ENCODE data around the gene PNMA6A.

Gene PNMA6A

DNA sequence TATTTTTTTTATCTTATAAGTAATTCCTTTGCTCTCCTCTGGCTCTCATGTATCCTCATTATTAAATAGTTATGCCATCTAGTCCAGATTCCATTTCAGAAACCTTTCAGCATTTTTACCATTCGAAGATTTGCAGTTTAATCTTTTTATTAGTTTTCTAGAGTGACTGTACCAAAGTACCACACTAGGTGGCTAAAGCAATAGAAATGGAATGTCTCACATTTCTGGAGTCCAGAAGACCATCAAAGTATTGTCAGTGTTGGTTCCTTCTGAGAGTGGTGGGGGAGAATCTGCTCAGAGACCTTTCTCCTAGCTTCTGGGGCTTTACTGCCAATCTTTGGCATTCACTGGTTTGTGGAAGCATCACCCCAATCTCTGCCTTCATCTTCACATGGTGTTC, 19.7 kb upstream of the PNMA6A start:
- in situ Hi-C loops (cut with HindIII; ENCODE audit: low sequenced_read_pairs): no loop called here
- no peak overlapping the region for H3K4me3 ChIP-seq (ENCODE audit: low read depth, low read length)
- TF ChIP-seq, protein P1, sequence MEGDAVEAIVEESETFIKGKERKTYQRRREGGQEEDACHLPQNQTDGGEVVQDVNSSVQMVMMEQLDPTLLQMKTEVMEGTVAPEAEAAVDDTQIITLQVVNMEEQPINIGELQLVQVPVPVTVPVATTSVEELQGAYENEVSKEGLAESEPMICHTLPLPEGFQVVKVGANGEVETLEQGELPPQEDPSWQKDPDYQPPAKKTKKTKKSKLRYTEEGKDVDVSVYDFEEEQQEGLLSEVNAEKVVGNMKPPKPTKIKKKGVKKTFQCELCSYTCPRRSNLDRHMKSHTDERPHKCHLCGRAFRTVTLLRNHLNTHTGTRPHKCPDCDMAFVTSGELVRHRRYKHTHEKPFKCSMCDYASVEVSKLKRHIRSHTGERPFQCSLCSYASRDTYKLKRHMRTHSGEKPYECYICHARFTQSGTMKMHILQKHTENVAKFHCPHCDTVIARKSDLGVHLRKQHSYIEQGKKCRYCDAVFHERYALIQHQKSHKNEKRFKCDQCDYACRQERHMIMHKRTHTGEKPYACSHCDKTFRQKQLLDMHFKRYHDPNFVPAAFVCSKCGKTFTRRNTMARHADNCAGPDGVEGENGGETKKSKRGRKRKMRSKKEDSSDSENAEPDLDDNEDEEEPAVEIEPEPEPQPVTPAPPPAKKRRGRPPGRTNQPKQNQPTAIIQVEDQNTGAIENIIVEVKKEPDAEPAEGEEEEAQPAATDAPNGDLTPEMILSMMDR (IDR thresholded peaks at IDR 0.05; ENCODE audit: low read depth, low read length): peak; percentile 5
- DNase-seq (ENCODE audit: low read depth, low spot score): no peak

- TF ChIP-seq, protein P1 (IDR thresholded peaks at IDR 0.05; ENCODE audit: low read depth, low read length): no peak
These were observed 16.1 kb upstream of the PNMA6A start, which contains the start of gene PNMA3 for GRCh38 chrX:153055871-153056749. PNMA3 (plus strand) TSS chrX:153056470; CDS start chrX:153057056, 586 bp downstream.

GRCh38 chrX:153057281-153057680, 15.0 kb upstream of the PNMA6A start:
- TF ChIP-seq, protein P1 (IDR thresholded peaks at IDR 0.05; ENCODE audit: low read depth, low read length): no peak
- in situ Hi-C loops (cut with HindIII; ENCODE audit: low sequenced_read_pairs): no loop called here
- no peak overlapping the region for H3K4me3 ChIP-seq (ENCODE audit: low read depth, low read length)
- DNase-seq (ENCODE audit: low read depth, low spot score): no peak

More at GRCh38 chrX:153055871-153056749, 16.1 kb upstream of the PNMA6A start, which contains the start of gene PNMA3:
- no peak for DNase-seq (ENCODE audit: low read depth, low spot score)
- in situ Hi-C loops (cut with HindIII; ENCODE audit: low sequenced_read_pairs): no loop called here
- H3K4me3 ChIP-seq (ENCODE audit: low read depth, low read length): no peak within 1 kb of the TSS

- DNase-seq (ENCODE audit: low read depth, low spot score): no peak
- TF ChIP-seq, protein P1 (IDR thresholded peaks at IDR 0.05; ENCODE audit: low read depth, low read length): no peak
- in situ Hi-C loops (cut with HindIII; ENCODE audit: low sequenced_read_pairs): no loop called here
- no peak overlapping the region for H3K4me3 ChIP-seq (ENCODE audit: low read depth, low read length)
These were observed 12.8 kb upstream of the PNMA6A start for GRCh38 chrX:153059191-153060094.

GRCh38 chrX:153060095-153060445, 12.2 kb upstream of the PNMA6A start:
- TF ChIP-seq, protein P1 (IDR thresholded peaks at IDR 0.05; ENCODE audit: low read depth, low read length): no peak
- in situ Hi-C loops (cut with HindIII; ENCODE audit: low sequenced_read_pairs): no loop called here
- no peak for DNase-seq (ENCODE audit: low read depth, low spot score)
- H3K4me3 ChIP-seq (ENCODE audit: low read depth, low read length): no peak overlapping the region

GRCh38 chrX:153061732-153062131, 10.5 kb upstream of the PNMA6A start:
- no peak overlapping the region for H3K4me3 ChIP-seq (ENCODE audit: low read depth, low read length)
- peak; percentile 32 for DNase-seq (ENCODE audit: low read depth, low spot score)
- TF ChIP-seq, protein P1 (IDR thresholded peaks at IDR 0.05; ENCODE audit: low read depth, low read length): no peak
- in situ Hi-C loops (cut with HindIII; ENCODE audit: low sequenced_read_pairs): no loop called here

Measured in astrocyte of the spinal cord (primary cell).